ENCODE measurements around the gene TP53I11.

GRCh38 chr11:44916801-44917385 is 33.8 kb downstream of the TP53I11 start:
- TF ChIP-seq POLR2AphosphoS5 (IDR thresholded peaks at IDR 0.05; ENCODE audit: low read depth) (no peak), CTCF (conservative IDR thresholded peaks at IDR 0.05; ENCODE audit: low read depth in 2 of 2) (no peak), REST (IDR thresholded peaks at IDR 0.05; ENCODE audit: unreplicated experiment) (no peak), JUNB (IDR thresholded peaks at IDR 0.05; ENCODE audit: unreplicated experiment) (no peak), ZNF114 (CRISPR knock-in tag; IDR thresholded peaks at IDR 0.05) (no peak), CREB1 (CRISPR knock-in tag; IDR thresholded peaks at IDR 0.05; ENCODE audit: low read depth) (no peak), EZH2 (IDR thresholded peaks at IDR 0.05; ENCODE audit: low read depth, unreplicated experiment) (no peak)

Measured in GM23338 (cell line).